HG02852 (cell line): ENCODE measurements around the gene RXRA.

Source experiments
- ATAC-seq: cut with Tn5 transposase; IDR thresholded peaks from one replicate; pipeline ENCODE4 v1.9.1; 2021; ENCODE audit warnings: mild to moderate bottlenecking, moderate library complexity; ENCODE audit not compliant: unreplicated experiment

RXRA gene

DNA sequence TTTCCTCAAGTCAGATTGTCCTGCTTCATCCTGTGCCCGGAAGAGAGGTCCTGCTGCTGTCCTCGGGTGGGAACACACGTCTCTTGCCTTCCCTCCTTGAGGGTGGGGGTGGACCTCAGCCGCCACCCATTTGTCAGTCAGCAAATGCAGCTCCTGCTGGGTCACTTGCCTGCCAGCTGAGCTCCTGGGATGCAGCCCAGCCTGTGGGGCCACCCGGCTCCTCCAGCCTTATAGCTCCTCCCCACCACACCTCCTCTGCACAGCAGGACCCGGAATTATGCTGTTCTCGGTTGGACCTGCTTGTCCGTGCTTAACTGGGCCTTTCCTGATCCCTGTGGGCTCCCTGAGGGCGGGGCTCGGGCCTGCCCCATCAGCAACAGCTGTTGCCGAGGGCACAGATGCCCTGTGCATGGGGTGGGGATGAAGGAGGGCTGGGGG lies 52.7 kb downstream of the RXRA start:
- no peak for ATAC-seq

DNA sequence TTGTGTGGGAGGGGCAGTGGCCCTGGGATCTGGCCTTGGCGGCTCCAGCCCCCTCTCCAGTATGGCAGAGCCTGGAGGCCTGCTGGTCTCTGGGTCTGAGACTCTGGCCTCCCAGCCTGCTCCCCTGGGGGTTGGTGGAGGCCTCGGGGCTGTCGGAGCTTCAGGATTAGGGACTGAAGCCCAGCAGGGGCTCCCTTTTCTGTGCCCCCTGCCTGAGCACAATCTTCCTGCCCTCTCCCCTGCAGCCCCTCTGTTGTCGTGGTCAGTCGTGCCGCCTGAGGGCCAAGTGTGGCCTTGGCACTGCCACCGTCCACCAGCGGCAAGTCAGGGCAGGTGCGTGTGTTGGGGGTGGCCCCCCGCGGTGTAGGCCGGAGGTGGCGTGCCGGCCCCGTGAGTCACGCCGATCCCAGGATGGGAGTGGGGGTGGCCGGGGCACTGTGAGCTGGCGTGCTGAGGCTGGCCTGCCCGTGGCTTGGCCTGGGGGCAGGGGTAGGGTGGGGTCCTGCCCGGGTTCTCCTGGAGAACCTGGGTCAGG lies 53.6 kb downstream of the RXRA start:
- ATAC-seq, result no peak

DNA sequence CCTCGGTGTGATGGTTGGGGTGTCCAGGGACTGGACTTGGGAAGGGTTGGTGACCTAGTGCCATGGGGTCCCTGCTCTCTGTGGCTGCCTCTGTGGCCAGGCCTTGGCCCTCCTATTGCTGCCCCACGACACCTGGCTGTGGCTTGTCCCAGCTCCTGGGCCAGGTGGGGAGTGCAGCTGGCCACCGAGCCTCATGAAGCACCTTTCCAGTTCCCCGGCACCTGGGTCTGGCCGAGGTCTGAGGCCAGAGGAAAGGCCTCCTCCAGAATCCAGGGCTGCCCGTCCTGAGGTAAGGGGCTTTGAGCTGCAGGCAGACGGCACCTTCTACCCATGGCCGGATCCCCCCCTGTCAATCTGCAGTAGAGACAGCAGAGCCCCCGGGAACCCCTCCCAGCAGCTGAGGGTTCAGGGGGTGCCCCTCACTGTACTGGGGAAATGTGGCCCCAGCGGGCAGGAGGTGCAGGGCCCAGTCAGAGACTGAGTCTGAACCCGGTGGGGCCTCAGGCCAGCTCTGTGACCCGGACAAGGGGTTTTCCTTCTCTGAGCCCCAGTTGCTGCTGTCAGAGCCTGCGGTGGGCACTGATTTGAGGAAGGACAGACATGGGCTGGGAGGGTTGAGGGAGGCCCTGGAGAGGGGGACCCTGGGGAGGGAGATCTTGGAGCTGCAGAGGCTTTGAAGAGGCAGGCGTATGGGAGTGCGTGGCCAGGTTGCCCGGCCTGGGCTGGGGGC lies 54.5 kb downstream of the RXRA start:
- no peak for ATAC-seq

DNA sequence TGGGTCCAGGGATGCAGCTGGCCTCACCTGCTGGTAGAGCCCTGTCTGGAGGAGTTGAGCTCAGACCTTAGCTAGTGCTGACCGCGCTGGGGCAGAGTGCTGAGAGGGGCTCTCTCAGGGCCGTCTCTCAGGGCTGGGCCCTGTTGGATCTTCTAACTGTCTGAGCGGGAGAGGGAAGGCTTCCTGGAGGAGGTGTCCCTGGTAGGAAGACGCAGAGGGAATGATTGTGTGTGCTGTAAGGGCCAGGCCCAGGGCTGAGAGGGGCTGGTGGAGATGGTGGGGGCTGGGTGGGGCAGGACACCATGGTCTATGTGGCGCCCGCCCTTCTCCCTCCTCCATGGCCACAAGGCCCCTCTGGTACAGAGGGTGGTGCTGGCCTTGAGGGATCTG lies 55.0 kb downstream of the RXRA start:
- ATAC-seq, result no peak

DNA sequence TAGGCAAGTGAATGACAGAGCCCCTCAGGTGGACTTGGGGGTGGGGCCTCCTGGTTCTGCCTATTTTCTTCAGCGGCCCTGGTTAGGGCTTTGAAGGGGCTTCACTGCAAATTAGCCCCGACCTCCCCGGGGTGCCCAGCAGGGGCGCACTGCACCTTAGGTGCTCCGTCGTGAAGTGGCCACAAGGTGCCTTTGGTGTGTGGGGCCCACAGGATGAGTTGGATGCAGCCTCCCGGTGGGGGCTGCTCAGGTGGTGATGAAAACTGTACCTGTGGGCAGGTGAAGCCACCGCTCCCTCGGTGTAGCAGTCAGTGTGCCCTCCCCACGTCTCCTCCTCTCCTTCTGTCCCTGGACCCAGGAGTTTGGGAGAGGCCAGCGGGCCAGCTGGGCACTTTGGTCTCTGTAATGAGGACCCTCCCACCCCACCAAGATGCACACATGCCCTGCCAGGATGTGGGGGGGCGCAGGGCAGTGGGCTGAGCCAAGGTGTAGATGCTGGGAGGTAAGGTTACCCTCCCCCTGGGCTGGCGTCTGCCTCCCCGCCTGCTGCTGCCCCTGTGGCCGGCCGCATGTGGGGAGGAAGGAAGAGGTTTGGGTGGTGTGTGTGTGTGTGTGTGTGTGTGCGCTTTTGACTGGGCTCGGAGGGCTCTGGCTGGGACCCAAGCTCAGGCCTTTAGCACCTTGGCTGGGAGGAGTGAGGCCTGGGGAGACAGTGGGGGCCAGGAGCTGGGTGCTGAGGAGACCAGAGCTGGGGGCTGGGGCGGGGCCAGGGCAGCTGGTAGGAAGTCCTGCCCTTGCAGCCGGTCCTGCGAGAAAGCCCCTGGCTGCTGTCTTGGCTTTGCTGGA lies 55.6 kb downstream of the RXRA start:
- no peak for ATAC-seq

DNA sequence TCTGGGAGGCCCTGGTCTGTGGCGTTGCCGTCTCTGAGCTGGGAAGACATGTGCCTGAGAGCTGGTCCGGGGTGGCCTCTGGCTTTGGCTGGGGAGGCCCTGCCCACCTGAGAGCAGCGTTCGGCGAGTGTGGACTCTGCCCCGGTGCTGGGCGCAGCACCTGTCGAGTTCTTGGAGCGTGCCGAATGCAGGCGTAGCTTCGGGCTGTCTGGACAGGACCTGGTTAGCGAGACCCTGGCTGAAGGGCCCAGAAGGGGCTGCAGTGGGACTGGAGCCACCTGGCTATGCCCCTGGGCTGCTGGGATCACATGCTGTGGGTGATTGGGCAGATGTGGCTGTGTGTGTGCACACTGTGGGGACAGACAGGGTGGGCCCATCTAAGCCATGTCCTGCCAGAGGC lies 56.5 kb downstream of the RXRA start:
- no peak for ATAC-seq

DNA sequence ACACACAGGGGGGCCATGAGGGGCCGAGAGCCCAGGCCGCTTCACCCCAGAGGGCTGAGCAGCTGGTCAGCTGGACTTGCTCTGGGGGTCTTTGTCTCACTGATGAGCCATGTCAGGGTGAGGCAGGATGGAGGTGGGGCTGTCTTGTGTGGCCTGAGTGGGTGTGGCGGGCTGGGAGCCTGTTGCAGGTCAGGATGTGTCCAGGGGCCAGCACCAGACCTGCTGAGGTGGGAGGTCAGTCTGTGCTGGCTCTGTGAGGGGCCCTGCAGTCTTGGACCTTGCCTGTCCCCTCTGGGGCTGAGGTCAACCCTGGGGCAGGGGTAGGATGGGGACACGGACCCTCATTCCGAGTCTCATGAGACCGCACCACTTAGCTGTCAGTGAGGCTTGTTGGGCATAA lies 56.9 kb downstream of the RXRA start:
- ATAC-seq, result no peak

DNA sequence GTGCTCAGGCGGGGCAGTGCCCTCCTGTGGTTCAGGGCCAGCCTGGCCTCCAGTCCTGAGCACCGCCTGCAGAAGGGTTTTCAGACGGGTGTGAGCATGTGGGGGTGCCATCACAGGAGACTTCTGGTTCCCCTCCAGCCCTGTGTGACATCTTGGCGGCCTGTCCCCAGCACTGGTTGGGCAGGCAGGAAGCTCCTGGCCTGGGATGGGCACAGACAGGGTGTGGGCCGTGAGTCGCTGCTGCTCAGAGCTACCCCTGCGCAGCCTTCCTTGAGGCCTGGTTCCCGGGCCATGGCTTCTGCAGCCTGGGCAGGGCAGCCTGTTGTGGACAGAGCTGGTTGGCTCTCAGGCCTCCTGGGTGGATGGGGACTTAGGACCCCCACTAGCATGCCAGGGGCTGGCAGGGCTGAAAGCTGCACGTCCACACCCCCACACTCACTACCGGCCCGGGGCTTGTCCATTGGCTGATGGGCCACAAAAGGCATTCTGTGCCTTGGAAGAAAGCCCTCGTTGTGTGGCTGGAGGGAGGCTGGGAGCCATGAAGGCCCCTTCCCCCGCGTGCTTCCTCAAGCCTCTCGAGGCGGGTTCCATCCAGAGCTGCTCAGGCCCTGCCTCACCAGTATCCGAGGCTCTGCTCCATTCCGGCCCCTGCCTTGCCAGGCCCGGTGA lies 58.7 kb downstream of the RXRA start:
- ATAC-seq, result no peak

DNA sequence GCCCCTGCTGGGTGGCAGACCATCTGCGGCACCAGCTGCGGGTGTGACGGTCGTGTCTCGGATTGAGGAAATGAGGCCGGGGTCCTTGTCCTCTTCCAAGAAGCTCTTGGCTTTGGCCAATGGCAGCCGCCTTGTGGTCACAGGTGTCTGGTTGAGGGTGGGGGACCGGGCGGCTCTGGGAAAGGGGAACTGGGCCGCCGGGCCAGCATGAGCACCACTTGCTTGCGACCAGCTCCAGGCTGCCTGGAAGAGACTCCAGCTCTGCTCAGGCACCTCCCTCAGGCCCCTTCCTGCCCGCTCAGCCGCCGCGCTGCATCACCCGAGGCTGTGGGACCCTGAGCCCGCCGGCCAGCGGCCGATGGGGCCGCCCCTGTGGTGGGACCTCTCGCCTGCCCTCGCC lies 59.7 kb downstream of the RXRA start:
- no peak for ATAC-seq

DNA sequence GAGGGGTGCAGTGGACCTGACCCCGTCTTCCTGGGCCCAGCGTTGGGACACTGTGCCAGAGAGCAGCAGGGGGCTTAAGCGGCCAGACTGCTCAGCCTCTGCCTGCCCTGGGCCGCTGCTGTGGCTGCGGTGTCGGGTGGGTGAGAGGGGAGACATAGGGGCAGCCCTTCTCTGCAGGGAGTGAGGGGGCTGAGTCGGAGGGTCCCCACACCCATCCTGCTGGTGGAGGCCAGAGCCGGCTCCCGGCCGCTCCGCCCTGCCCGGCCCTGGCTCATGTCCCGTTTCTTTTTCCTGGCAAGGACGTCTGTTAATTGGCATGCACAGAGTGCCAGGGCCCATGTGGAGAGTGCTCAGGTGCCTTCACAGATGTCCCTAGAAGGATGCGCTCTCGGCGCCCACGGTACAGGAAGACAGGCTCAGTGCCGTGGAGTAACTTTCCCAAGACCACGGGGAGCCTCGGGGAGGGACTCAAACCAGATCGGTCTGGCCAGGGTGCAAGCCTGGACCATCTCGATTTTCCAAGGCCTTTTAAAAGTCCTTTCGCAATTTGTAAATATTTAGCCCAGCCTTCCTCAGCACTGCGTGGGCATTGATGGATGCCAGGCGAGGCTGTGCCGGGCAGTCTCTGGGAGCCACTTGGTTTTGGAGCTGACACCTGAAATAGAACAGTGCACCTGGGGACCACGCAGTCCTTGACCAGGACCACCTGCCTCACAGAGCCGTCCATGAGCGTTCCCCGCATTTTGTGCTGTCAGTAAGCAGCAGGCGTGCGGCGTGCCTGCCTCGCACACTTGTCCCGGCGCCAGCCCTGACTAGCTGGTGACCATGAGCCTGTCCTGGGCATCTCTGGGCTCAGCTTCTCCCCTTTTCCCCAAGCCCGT lies 60.9 kb downstream of the RXRA start:
- ATAC-seq, result no peak

DNA sequence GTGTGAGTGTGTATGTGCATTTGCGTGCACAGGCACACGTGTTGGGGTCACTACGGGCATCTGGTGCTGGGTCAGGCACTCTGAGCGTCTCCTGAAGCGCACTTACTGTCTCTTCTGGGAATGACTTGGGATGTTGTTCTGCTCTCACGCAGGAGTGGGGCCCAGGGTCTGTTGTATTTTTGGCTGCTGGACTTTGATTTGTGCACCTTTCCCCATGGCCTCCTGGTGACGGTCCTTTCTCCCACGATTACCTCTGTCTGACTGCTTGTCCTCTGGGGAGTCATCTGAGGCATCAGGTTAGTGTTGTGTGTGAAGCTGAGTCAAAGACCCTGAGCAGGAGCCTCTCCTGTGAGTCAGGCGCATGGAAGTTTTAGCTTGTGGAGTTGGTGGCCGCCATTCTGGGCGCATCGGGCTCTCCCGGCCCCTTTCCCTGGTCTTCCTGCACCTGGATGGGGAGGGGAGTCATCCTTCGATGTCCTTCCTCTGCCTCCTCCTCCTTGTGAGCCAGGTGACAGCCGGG lies 62.1 kb downstream of the RXRA start:
- no peak for ATAC-seq

DNA sequence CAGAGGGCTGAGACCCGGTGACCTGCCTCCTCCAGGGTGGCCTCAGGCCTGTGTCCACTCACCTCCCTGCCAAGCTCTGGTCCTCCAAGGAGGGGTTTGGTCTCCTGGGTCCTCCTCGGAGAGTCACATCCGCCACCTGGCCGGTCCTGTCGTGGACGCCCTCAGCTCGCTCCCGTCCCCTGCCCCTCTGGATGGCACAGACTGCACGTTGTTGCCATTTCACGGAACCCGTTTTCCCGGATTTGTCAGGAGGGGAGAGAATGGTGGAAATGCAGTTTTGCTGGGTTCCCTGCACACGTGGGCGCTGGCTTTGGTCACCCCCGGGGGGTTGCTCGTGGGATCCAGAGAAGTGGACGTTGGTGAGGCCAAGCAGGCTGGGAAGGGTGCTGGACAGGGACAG lies 62.7 kb downstream of the RXRA start:
- ATAC-seq, result no peak

DNA sequence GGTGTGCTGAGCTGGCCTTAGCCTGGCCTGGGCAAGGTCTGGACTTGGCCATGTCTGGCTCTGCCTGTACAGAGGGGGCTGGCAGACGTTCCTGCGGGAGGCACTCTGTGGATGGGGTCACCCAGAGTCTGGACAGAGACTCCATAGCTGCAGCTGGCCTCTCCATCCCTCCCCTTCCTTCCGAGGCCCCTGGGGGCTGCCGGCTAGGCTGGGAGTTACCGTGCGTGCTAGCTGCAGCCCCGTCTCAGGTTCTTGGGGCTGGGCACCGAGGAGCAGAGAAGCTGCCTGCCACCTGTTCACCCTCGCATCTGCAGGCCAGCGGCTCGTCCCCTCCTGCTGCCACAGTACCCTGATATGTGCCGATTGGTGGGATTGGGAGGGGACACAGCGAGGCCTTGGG lies 63.4 kb downstream of the RXRA start:
- ATAC-seq, result no peak

DNA sequence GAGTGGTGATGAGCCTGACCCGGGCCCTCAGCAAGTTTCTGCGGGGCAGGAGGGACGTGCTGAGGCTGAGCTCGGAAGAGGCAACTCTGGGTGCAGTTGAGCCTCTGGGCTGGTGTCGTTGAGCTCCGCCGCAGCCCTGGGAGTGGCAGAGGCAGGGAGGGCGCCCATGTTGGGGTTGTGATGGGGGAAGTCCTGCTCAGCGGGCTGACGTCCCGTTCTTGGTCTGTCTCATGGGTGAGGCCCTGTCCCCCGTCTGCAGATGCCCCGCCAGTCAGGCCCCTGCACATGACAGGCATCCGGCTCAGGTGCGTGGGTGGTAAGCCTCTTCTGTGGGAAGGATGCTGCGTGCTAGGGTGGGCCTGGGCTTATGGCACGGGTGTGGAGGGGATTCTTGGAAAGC lies 64.3 kb downstream of the RXRA start:
- no peak for ATAC-seq

DNA sequence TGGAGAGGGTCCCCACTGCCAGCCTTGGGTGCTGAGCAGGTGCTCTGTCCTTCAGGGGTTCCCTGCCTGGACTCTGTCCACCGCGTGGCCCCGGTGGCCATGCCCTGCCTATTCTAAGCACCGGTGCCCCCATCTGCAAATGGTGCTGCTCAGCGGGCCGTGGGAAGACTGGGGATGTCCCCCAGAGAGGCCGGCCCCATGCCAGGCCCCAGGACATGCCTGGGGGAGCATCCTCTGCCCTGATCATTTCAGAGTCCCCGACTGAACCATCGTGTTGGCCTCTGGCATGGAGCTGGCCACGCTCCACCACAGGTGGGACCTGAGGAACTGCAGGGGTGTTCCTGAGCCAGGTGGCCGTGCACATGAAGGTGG lies 64.7 kb downstream of the RXRA start:
- no peak for ATAC-seq

DNA sequence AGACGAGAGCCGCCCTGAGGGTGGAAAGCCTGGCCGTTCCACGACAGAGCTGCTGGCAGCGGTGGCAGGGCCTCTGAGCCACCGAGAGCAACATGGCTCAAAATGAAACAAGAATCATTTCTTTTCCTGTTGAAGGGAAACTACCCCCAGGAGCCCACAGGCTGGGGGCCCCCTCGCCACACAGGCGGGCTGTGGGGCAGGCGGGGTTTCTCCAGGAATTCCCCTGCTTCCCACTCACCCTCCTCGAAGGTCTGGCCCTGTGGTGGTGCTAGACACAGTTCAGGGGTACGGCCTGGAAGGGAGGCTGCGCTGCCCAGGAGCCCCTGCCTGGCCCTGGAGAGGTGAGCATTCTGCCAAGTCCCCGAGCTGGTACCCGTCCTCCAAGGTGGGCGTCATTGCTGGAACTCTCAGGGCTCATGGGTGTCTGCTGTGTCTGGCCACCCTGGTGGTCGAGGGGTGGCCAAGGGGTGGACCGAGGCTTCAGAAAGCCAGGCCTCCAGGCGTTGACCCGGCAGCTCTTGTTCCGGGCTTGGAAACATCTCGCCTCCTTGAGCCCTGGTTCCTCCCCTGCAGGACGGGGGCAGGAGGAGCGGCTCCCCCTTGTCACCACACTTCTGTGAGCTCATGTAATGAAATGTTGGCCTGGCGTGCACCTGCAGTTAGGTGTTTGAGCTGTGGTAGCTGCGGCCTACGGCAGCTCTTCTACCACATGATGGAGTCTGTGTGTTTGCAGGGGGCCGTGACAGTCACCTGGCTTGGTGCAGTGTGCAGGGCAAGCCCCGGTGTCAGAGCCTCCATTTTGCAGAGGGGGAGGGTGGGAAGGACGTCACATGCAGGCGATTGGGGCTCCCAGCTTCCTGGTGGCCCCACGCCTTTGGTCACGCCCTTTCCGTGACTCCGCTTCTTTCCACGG lies 65.3 kb downstream of the RXRA start:
- peak; percentile 46 for ATAC-seq

DNA sequence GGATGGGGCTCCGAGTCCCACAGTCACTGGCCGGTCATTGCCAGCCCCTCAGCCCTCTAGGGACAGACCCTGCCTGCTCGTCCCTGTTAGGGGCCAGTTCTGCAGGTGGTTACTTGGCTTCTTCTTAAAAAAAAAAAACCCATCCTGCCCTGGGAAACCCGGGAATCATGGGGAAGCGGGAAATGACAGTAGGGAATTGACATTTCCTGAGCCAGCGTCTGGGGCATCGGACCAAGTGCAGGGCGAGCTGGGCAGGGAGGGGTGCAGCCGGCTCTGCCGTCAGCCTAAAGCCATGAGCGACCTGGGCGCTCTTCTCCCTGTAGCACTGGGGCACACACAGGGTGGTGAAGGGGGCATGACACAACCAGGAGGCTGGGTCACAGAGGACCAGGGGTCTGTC lies 66.6 kb downstream of the RXRA start:
- no peak for ATAC-seq

DNA sequence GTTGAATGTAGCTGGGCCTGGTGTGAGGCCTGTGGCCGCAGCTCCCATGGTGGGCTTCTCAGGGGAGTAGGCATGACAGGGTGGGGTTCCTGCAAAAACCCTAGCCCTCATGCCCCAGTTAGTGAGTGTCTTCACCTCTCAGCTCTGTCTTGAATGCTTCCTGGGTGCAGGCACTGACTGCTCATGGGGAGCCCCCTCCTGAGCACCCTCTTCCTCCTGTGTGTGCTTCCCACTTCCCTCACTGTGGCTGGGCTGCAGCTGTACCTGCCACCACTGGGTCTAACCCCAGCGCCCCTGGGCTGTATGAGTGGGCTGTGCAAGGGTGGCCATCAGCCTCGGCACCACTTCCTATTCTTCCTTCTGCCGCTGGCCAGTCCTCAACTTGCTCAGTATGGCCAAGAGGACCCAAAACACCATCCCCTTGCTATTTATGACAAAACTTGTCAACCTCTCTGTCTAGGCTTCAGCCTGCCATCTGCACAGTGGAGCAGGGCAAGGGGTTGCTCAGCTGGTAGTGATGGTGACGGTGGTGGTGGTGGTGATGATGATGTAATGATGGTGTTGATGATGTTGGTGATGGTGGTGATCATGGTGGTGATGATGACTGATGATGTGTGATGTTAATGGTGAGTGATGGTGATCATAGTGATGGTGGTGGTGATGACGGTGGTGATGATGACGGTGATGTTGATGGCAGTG lies 67.5 kb downstream of the RXRA start:
- no peak for ATAC-seq

DNA sequence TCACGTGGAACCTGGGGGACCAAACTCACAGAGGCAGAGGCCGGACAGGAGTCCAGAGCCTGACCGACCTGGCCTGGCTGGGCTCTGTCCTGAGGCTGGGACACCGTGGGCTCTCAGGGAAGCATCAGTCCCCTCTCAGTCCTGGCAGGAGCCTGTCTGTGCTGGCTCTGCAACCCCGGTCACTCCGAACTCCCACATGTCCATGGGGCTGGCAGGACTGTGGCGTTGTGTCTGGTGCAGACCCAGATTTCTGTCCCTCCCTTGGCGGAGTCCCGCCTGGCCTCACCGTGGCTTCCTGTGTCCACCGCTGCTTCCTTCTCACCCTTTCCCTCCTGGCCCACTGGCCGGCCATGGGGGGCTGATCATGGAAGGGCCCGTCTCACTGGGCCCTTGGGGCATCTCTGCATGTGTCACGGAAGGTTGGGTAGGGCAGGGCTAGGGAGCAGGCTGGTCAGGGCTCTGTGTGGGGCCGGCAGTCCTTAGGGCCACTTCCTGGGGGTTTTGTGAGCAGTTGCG lies 68.8 kb downstream of the RXRA start:
- no peak for ATAC-seq
